GM12874 (cell line): ENCODE results near the gene GSTM4.

Experiments
- CTCF ChIP-seq: IDR thresholded peaks from 2 replicates; pipeline ENCODE4 v1.5.1; 2011; ENCODE audit warnings: low read depth, mild to moderate bottlenecking, control low read depth, low read length, moderate library complexity; ENCODE audit not compliant: insufficient read depth

Gene GSTM4

DNA sequence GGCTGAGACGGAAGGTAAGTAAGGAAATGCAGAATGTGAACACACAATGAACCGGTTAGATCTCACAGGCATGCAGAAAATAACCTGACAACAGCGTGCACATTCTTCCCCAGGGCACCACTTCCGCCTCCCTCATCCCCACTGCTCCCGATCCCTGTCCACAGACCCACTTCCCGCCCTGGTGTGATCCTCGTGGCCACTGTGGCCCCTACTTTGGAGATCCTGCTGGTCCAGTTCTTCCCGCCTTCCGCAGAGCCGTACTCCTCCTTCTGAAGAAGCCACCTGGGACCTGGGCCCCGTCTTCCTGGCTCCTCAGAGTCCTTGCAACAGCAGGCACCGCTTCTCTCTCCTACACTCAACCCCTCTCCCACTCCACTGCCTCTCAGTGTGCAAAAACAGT lies 1.4 kb upstream of the GSTM4 start:
- no peak for TF ChIP-seq CTCF

GRCh38 chr1:109657395-109657794 lies 1.5 kb downstream of the GSTM4 start:
- TF ChIP-seq CTCF = no peak

DNA sequence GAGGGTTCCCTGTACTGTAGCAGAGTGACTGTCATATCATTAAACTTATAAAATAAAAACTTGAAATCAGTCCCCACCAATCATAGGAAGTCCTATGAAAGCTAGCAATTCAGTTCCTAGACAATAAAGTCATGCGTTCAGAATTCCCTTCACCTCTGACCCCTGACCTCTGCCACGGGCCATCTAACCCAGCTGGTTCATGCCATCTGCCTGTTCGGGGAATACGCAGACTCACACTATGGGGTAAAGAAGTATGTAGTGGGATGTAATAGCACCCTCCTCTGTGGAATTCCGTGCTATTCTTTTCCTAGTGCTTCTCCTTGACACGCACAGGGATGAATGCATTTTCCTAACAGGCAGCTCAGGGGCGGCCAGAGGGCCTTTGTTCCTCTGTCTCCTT lies 2.1 kb downstream of the GSTM4 start:
- TF ChIP-seq CTCF = no peak

GRCh38 chr1:109658533-109659042 lies 2.7 kb downstream of the GSTM4 start:
- no peak for TF ChIP-seq CTCF

- TF ChIP-seq CTCF = no peak
These were observed 3.2 kb downstream of the GSTM4 start for GRCh38 chr1:109659145-109659544.

DNA sequence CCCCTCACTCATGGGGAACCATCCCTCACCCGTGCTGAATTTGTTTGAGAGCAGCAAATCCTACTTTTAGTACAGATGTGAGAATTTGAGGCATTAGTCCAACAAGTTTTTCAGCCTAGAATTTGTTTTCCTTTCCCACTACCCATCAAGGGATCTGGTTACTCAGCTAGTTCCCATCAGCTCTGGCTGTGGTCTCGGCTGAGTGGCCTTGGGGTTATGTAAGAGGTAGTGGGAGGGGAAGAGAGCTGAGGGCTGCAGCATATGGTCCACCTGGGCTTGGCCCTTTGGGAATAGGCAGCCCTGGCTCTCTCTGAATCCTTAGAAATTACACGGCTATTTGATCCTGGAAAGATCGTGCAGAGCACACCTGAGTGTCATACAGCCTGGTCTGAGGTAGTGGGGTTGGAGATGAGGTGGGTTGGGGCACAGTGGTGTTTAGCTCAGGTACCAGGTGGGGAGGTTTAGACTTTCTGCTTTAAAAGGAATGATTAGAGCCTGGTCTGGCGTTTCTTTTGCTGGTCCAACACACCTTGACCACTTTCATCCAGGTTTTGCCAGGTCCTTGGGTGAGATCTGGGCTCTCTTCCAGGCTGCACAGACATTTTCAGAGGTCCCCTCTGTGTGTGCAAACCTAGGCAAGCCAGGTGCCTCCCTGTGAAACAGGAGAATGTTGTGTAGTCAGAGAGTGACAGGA lies 4.2 kb downstream of the GSTM4 start:
- no peak for TF ChIP-seq CTCF

DNA sequence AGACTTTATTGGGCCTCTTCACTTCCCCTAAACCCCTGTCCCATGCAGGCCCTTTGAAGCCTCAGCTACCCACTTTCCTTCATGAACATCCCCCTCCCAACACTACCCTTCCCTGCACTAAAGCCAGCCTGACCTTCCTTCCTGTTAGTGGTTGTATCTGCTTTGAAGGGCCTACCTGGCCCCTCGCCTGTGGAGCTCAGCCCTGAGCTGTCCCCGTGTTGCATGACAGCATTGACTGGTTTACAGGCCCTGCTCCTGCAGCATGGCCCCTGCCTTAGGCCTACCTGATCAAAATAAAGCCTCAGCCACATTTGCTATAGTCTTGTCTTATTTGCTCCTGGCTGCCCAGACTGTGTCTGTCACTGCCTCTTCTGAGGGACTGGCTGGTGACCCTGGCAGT lies 5.5 kb downstream of the GSTM4 start:
- no peak for TF ChIP-seq CTCF

- TF ChIP-seq CTCF = no peak
These were observed 8.8 kb downstream of the GSTM4 start for GRCh38 chr1:109664671-109665070.
